Ovary (tissue), 9 donors: ENCODE data around the gene GPR35. TPM values are rescaled to one million over a fixed set of nuclear protein-coding genes. Genes with fewer than 3 reads are reported as not detected.

Experiments used
- DNase-seq, 5 donors: peaks; one replicate each; pipeline ENCODE4 v3.0.0-alpha.2; 2019 to 2020
- H3K27ac ChIP-seq, 2 donors: fragments of 200-600 bp; one replicate each; pipeline versions ENCODE4 v1.5.1 to v1.8.0; 2019 to 2022
- H3K27me3 ChIP-seq: fragments of 200-600 bp; one replicate; pipeline ENCODE4 v1.8.0; 2022
- H3K36me3 ChIP-seq: fragments of 200-600 bp; sonication (generic); one replicate; pipeline ENCODE4 v1.5.1; 2019
- H3K4me1 ChIP-seq: one replicate; pipeline ENCODE4 v1.8.1; 2013; ENCODE audit warnings: mild to moderate bottlenecking, moderate library complexity; ENCODE audit not compliant: insufficient read depth
- H3K4me3 ChIP-seq: fragments of 200-600 bp; sonication (generic); one replicate; pipeline ENCODE4 v1.5.1; 2017
- H3K9me3 ChIP-seq, 2 donors: fragments of 200-600 bp in 1 of 2; sonication (generic) in 1 of 2; one replicate each; pipeline versions ENCODE4 v1.5.1 to v1.8.1; 2013 to 2019; ENCODE audit warnings: mild to moderate bottlenecking in 1 of 2, moderate library complexity in 1 of 2
- EP300 ChIP-seq: sonication (generic); formaldehyde crosslinking; IDR thresholded peaks from one replicate; pipeline ENCODE4 v1.6.1; 2017; ENCODE audit warnings: antibody characterized with exemption
- POLR2A ChIP-seq: fragments of 450-650 bp; IDR thresholded peaks from one replicate; pipeline ENCODE4 v1.6.1; 2017; ENCODE audit warnings: antibody characterized with exemption, mild to moderate bottlenecking, moderate library complexity
- WGBS, 3 donors: extraction: QIAGEN DNeasy Blood & Tissue Kit in 1 of 3; methylation state at CpG; one replicate each; pipeline versions ENCODE4 v1.1.5 to v1.1.7; 2013 to 2017; 5-methylcytosine and 5-hydroxymethylcytosine counted together
- intact Hi-C, 4 donors: fragments of 100-400 bp; cut with DNase I; formaldehyde crosslinking; loops; one replicate each; pipeline versions ENCODE4 v1.11.0 to v1.15.1; 2022 to 2023
- polyA plus RNA-seq, 2 donors: library from polyadenylated mRNA; stranded (reverse); fragments of 200-250 nt in 1 of 2; fragments of 350-450 nt in 1 of 2; fragmentation: Illumina TruSeq in 1 of 2; extraction: RNeasy Lipid Tissue Mini Kit (QIAGEN cat#74804) in 1 of 2; gene quantifications; one replicate each; pipeline ENCODE4 v1.2.3, GENCODE V29; 2013 to 2014
- total RNA-seq, 7 donors: library from RNA; depleted of rRNA in 2 of 7; stranded (reverse); fragments of >200 nt in 2 of 7; fragmentation: NEBNext Ultra II Directional in 3 of 7; extraction: Animal tissue kit (Norgen Biotek cat#: 25700) in 3 of 7; gene quantifications; one replicate each; pipeline versions ENCODE4 v1.1.0 to v1.2.4, GENCODE V29; 2016 to 2023
- TF ChIP-seq, protein P1 (sequence below), 3 donors: fragments of 450-650 bp in 2 of 3; fragments of 200-600 bp in 1 of 3; IDR thresholded peaks; one replicate each; pipeline versions ENCODE4 v1.5.1 to v1.8.0; 2016 to 2022; ENCODE audit warnings: antibody characterized with exemption in 3 of 3, mild to moderate bottlenecking in 1 of 3
- donor health status: DM: no; HTN: no; CAD: no; lungs with moderate emphysema.
- donor health status: DM: no; HTN: no; CAD: no.
- donor health status: Bipolar disorder and iron deficiency.
- donor health status: DM: yes; HTN: yes; CAD: no.
- donor health status: DM: no; HTN: no; CAD: no.
- donor health status: DM: yes; HTN: yes; CAD: no.

GPR35 gene
- total and polyA plus RNA-seq, 9 donors, result 0.27 to 4.2 (median 2.4) TPM

DNA sequence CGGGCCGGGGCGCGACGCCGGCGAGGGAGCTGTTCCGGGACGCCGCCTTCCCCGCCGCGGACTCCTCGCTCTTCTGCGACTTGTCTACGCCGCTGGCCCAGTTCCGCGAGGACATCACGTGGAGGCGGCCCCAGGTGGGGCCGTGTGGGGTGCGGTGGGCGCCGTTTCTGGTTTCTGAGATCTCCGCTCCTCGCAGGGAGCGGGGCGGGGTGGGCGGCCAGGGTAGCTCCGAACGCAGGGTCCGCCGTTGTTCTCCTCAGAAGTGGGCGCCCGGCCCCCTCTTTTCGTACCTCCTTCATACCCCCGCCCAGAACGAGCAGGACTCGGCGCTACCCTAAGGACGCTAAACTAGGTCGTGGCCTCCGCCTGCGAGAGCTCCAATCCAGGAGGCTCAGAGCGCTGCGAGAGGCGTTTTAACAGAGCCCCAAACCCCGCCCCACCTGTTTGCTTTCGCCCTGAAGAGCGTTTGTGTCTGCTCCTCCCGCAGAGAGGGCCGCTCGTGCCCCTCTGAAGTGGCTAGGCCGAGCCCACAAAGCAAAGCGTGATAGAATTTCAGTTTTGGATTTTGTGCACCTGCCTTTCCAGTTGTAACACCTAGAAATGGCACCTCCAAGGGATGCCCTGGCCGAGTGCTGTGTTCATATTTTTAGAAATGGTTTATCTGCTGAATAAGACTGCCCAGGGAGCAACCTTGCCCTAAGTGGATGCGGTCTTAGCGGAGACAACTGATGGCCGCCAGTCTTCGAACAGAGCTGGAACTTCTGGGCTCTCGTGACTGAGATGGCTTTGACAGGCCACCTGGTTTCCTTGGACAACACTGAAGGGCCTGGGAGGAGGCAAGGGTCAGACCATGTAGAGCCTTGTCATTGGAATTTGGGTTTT, 38.1 kb upstream of the GPR35 start:
- Histone ChIP-seq H3K36me3 (no peaks in the 10 kb centered on the region), H3K9me3 (no peaks in the 10 kb centered on the region), H3K27me3 (no peaks in the 10 kb centered on the region), H3K4me1 (peaks cover 21% of the 10 kb centered on the region), H3K27ac (peak overlapping the region in 1 of 2 donors; percentile 95), H3K4me3 (peak overlapping the region; percentile 84)
- intact Hi-C loops, result no loop called here
- TF ChIP-seq, protein P1, sequence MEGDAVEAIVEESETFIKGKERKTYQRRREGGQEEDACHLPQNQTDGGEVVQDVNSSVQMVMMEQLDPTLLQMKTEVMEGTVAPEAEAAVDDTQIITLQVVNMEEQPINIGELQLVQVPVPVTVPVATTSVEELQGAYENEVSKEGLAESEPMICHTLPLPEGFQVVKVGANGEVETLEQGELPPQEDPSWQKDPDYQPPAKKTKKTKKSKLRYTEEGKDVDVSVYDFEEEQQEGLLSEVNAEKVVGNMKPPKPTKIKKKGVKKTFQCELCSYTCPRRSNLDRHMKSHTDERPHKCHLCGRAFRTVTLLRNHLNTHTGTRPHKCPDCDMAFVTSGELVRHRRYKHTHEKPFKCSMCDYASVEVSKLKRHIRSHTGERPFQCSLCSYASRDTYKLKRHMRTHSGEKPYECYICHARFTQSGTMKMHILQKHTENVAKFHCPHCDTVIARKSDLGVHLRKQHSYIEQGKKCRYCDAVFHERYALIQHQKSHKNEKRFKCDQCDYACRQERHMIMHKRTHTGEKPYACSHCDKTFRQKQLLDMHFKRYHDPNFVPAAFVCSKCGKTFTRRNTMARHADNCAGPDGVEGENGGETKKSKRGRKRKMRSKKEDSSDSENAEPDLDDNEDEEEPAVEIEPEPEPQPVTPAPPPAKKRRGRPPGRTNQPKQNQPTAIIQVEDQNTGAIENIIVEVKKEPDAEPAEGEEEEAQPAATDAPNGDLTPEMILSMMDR (IDR thresholded peaks at IDR 0.05), result no peak
- TF ChIP-seq POLR2A (no peak), EP300 (no peak)
- peak in 3 of 5 donors; percentile 21 to 51 (median 30) for DNase-seq
- 2 to 5% (median 2%) methylated on average over 36 to 62 of the region's 62 CpGs for WGBS, 3 donors

DNA sequence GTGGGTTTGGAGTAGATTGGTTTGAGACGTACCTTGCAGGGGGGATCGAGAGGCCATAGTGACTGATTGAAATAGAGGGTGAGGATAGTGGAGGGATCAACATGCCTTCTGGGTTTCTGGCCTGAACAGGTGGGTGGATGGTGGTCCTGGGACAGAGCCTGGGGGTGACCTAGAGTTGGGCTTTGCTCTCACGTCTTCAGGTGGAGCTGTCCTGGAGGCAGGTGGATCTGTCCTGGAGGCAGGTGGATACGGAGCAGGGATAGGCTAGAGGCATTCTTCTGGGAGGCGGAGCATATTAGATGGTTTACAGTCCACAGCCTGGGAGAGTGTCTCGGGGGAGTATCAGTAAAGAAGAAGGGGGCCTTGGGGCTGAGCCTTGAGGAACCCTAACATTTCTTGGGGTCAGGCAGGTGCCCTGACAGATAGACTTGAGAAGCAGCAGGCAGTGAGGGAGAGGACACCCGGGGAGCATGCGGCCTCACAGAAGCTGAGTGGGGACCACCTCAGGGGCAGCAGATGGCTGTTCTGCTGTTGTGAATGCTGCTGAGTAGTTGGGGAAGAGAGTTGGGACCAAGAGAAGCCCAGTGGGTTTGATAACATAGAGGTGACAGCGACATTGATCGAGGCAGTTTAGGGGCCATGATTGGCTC, 37.1 kb upstream of the GPR35 start:
- WGBS, 3 donors, result 72 to 79% (median 72%) methylated on average over 10 of the region's 10 CpGs
- no peak overlapping the region for H3K27ac ChIP-seq

DNA sequence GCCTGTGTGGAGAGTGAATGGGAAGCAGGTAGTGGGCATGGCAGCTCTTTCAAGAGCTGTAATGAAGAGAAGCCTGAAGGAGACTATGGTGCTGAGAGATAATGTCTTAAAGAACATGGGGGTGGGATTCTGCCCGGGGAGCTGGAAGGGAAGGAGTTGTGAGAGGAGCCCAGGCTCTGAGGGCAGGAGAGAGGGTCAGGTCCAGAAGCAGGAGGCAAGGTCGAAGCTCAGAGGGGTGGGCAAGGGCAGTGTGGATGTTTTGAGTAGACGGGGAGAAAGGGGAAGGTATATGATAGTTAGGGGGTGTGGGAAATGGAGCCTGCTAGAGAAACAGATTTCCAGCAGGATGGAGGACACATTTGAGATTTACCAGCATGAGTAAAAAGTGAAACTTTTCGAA, 36.6 kb upstream of the GPR35 start:
- TF ChIP-seq POLR2A, result no peak
- TF ChIP-seq, protein P1 (IDR thresholded peaks at IDR 0.05), result no peak
- no peak for TF ChIP-seq EP300
- H3K4me1 ChIP-seq, result peaks cover 21% of the 10 kb centered on the region
- no peaks in the 10 kb centered on the region for H3K9me3 ChIP-seq
- DNase-seq, result peak in 1 of 5 donors; percentile 19
- H3K27me3 ChIP-seq, result no peaks in the 10 kb centered on the region
- intact Hi-C loops, result no loop called here
- H3K36me3 ChIP-seq, result no peaks in the 10 kb centered on the region
- no peak overlapping the region for H3K27ac ChIP-seq
- WGBS, 3 donors, result 69 to 85% (median 83%) methylated on average over 4 of the region's 4 CpGs
- H3K4me3 ChIP-seq, result no peak overlapping the region

More for the DNA sequence above, 37.1 kb upstream of the GPR35 start:
- TF ChIP-seq POLR2A, result no peak
- TF ChIP-seq EP300, result no peak
- TF ChIP-seq, protein P1 (IDR thresholded peaks at IDR 0.05), result no peak
- Histone ChIP-seq H3K36me3 (no peaks in the 10 kb centered on the region), H3K27me3 (no peaks in the 10 kb centered on the region), H3K4me1 (peaks cover 21% of the 10 kb centered on the region), H3K4me3 (no peak overlapping the region), H3K9me3 (no peaks in the 10 kb centered on the region)
- intact Hi-C loops, result no loop called here
- peak in 2 of 5 donors; percentile 14 to 31 for DNase-seq

DNA sequence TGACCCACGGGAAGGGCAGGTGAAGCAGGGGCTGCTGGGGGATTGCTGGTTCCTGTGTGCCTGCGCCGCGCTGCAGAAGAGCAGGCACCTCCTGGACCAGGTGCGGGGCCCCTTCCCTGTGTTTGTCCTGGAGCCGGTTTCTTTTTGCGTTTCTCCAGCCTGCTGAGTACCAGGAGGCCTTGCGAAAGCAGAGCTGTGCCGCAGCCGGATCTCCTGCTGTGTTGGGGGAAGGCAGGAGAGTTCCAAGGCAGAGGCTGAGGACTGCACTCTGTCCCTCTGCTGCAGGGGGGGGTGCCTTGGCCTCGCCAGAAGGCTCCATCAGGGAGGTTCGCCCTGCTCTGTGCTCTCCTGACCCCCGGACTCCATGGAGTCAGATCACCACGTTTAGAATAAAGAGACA, 35.9 kb upstream of the GPR35 start:
- intact Hi-C loops, result no loop called here
- H3K4me3 ChIP-seq, result no peak overlapping the region
- no peaks in the 10 kb centered on the region for H3K27me3 ChIP-seq
- peak in 2 of 5 donors; percentile 8 to 27 for DNase-seq
- no peaks in the 10 kb centered on the region for H3K36me3 ChIP-seq
- 80 to 85% (median 82%) methylated on average over 14 of the region's 14 CpGs for WGBS, 3 donors
- TF ChIP-seq EP300, result no peak
- TF ChIP-seq, protein P1 (IDR thresholded peaks at IDR 0.05), result no peak
- no peak for TF ChIP-seq POLR2A
- H3K27ac ChIP-seq, result no peak overlapping the region
- H3K4me1 ChIP-seq, result peaks cover 20% of the 10 kb centered on the region
- H3K9me3 ChIP-seq, result no peaks in the 10 kb centered on the region
